NCI-H774 (cell line): ENCODE results near the gene GGT1.
"Not testable (repeated sequence)": the region's sequence is repeated elsewhere in the genome, so short reads cannot be mapped to it uniquely, and the experiment has no call there.

ENCODE experiments used
- DNase-seq: peaks from one replicate; lab custom pipeline; 2025; lab: John Stamatoyannopoulos, UW

GGT1 gene

GRCh38 chr22:24602847-24603769 is at the start of gene GGT1:
GGT1 (plus strand) TSS chr22:24603193; CDS start chr22:24611082, 7,889 bp downstream.
- DNase-seq = not testable (repeated sequence)

GRCh38 chr22:24553597-24554312 is 49.2 kb upstream of the GGT1 start:
- no peak for DNase-seq

- DNase-seq = no peak
These were observed 48.5 kb upstream of the GGT1 start, which contains the start of gene GUCD1 for GRCh38 chr22:24554313-24555164. GUCD1 (minus strand) TSS chr22:24555138; CDS start chr22:24554991, 147 bp downstream.

- peak; percentile 97 for DNase-seq
These were observed 47.6 kb upstream of the GGT1 start, which contains the start of gene SNRPD3 for GRCh38 chr22:24555165-24556039. SNRPD3 (plus strand) TSS chr22:24555999; CDS start chr22:24557675, 1,676 bp downstream.

- DNase-seq = no peak
These were observed 43.5 kb upstream of the GGT1 start for GRCh38 chr22:24559471-24559870.

GRCh38 chr22:24563246-24563645 is 39.7 kb upstream of the GGT1 start:
- no peak for DNase-seq

- no peak for DNase-seq
These were observed 38.5 kb upstream of the GGT1 start for GRCh38 chr22:24564376-24565058.

- no peak for DNase-seq
These were observed 37.9 kb upstream of the GGT1 start for GRCh38 chr22:24565077-24565476.

- DNase-seq = no peak
These were observed 36.0 kb upstream of the GGT1 start for GRCh38 chr22:24566899-24567511.

- no peak for DNase-seq
These were observed 35.3 kb upstream of the GGT1 start for GRCh38 chr22:24567668-24568067.

GRCh38 chr22:24571266-24571665 is 31.7 kb upstream of the GGT1 start:
- DNase-seq = no peak

- no peak for DNase-seq
These were observed 26.2 kb upstream of the GGT1 start for GRCh38 chr22:24576778-24577177.

GRCh38 chr22:24578355-24579257 is 24.4 kb upstream of the GGT1 start:
- DNase-seq = no peak

- no peak for DNase-seq
These were observed 23.8 kb upstream of the GGT1 start for GRCh38 chr22:24579258-24579601.

- DNase-seq = no peak
These were observed 22.7 kb upstream of the GGT1 start for GRCh38 chr22:24580276-24580675.

GRCh38 chr22:24582056-24582814 is 20.8 kb upstream of the GGT1 start:
- DNase-seq = no peak

- no peak for DNase-seq
These were observed 19.5 kb upstream of the GGT1 start for GRCh38 chr22:24583221-24584165.
